DMS79 (cell line): ENCODE measurements around the gene PQBP1.

Experiments used
- DNase-seq: peaks from one replicate; lab custom pipeline; 2025; lab: John Stamatoyannopoulos, UW

PQBP1 gene

GRCh38 chrX:48923771-48924170, 26.0 kb downstream of the PQBP1 start:
- no peak for DNase-seq

GRCh38 chrX:48924270-48924669, 26.5 kb downstream of the PQBP1 start:
- DNase-seq, result no peak

DNA sequence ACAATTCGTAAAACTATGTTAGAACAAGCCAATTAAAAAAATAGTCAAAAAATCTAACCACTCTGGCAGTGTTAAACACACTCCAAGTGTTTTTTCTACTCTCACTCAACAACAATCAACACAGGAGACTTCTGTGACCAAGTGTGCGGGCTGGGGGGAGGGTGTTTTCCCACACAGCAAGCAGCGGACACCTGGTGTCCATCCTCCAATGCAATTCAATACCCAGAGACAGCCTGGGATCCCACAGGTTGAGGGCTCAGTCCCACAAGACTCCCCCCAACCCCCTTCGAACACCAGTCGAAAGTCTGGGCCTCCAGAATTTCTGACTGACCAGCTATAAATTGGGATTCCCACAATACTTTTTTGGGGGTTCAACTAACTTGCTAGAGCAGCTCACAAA, 29.4 kb downstream of the PQBP1 start:
- DNase-seq, result no peak

GRCh38 chrX:48927736-48928382, 30.1 kb downstream of the PQBP1 start:
- no peak for DNase-seq

DNA sequence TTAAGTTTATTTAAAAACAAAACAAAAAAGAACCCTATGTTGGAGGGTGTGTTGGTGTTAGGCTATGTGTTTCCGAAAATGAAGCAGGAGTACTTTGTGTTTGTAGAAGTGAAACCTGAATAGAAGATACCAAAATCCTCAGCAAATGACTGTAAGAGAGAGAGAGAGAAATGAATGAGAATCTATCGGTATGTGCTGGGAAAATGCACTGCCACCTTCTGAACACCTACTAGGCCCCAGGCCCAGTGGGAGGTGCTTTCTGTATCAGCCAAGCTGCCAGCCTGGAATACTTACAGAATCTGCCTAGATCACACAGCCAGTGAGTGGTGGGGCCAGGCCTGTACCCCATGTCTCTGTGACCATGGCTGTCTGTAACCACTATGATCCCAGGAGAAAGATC, 36.0 kb downstream of the PQBP1 start:
- DNase-seq, result no peak

DNA sequence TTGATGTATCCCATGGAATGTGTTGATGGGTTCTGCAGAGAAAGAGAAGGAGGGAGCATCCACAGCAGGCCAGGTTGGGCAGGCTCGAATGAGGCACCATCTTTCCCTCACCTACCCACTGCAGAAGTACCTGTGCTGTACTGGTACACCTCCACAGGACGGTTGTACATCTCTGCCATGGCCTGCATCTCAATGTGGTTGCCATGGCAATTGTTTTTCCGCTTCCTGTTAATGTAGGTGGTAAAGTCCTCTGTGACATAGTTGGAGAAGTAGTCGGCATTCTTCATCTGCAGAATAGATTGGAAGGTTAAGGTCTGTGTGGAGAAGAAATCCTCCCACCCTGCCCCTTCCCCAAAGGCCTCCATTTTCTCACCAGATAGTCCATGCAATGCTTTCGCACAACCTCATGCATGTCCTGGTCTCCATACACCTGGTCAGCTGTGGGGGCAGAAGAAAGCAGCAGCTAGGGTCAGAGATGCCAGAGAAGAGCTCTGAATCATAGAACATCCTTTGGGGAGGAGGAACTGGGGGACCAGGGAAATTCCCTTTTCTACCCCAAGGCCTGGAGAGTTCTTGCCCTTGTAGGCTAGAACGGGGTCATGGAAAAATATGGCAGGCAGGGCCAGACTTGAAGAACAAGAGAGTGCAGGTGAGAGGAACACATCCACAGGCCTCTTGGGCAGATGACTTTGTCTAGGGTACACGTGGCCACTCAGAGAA, 37.0 kb downstream of the PQBP1 start:
- DNase-seq, result no peak

GRCh38 chrX:48935301-48935670, 37.6 kb downstream of the PQBP1 start:
- no peak for DNase-seq

DNA sequence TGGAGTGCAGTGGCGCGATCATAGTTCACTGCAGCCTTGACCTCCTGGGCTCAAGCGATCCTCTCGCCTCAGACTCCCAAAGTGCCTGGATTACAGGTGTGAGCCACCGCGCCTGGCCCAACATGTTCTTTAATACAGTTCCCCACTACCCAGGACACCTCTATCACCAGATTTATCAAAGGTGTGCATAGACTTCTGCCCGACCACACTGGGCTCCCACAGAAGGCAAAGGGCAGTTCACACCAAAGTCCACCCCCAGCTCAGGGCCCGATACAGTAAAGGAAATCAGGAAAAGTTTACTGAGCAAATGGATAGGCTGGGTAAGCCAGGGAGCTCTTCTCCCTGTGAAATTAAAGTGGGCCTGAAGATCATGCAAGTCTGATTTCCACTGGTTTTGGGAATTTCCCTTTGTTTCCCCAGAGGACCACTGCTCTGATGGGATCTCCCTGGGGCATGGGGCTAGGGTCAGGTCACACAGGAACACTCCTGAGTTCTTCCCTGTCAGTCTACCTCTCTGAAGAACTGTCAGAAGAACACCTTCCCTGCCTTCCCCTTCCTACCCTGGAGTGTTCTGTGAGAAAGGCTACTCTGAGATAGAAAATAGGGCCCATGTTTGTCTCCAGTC, 38.8 kb downstream of the PQBP1 start:
- no peak for DNase-seq

- DNase-seq, result no peak
These were observed 39.6 kb downstream of the PQBP1 start for GRCh38 chrX:48937054-48937907.

DNA sequence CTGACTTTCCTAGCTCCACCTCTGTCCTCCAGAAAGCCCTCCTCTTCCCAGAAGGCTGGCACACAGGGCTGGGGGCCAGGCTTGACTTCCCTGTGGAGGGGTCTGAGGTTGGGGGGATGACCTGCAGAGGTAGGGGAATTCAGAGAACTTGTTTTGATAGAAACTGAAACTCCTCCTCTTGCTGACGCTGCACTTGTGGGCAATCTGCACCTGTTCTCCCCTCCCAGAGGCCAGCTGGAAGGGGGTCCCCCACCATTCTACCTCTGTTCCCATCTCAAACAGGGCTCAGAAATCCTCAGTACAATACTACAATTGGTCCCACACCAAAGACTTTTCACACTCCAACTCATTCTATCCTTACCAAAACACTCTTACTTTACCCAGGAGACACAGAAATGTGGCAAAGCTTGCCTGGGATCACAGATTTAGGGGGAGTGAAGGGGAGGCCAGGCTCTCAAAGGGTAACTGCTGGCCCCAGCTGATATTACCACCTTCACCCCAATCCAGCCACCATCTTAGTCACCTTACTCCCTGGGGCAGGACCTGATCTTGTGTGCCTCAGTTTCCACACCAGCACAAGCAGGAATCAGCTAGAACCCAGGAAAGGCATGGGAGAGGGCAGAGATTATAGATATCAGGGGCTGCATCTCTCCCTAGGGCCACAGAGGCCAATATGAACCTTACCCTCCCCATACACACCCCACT, 41.1 kb downstream of the PQBP1 start:
- DNase-seq, result no peak

DNA sequence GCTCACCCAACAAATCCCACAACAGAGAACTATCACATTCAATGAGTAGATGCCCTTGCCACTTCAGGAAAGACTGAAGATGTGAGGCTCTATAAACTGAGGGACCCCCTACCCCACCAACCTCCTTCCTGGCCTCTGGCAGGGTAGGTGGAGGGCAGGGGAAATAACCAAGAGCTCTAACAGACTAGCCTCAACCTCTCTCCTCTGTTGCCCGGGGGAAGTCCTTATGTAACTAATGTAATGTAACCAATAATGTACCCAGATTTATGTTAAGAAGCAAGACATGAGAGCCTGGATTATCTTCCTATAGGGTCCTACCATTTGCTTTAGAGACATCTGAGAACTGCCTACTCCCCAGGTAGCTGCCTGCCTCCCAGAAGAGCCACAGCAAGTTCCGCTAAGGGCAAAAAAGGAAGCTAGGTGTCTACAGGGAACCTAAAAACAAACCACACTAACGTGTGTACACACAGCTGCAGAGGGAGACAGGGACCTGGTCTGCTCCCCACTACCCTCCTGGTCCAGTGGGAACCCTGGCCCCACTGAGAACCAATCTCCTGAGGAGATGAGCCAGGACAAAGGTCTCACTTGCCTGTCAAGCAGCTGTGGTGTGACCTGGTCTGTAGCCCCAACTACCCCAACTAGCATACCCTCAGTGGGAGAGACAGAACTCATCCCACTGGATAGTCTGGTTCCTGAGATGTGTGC, 41.9 kb downstream of the PQBP1 start:
- DNase-seq, result no peak

GRCh38 chrX:48940404-48940955, 42.8 kb downstream of the PQBP1 start:
- no peak for DNase-seq

DNA sequence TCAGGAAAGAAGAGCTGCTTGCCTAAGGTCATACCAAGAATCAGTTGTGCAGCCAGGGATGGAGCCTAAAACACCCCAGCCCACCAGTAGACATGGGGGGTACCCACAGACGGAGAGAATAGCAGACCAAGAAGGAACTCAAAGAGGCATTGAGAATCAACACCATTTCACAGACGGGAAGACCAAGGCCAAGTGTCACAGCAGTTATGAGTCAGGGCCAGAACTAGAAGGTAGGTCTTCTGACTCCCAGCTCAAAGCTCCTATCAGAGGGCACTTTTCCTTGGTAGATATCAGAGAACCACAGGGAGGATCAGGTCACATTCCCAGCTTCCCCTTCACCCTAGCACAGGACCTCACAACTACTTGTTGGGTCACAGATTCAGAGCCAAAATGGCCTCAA, 45.2 kb downstream of the PQBP1 start:
- DNase-seq, result no peak

GRCh38 chrX:48945517-48946348, 48.0 kb downstream of the PQBP1 start:
- DNase-seq, result no peak

- no peak for DNase-seq
These were observed 50.9 kb downstream of the PQBP1 start for GRCh38 chrX:48948589-48948988.
